SK-MEL-5 (cell line): ENCODE data around the gene SPDYE17. TPM values are rescaled to one million over a fixed set of nuclear protein-coding genes. Genes with fewer than 3 reads are reported as not detected.
"Not testable (repeated sequence)": the region's sequence is repeated elsewhere in the genome, so short reads cannot be mapped to it uniquely, and the experiment has no call there.

Experiments
- DNase-seq: peaks from one replicate; pipeline ENCODE4 v3.0.0-alpha.2; 2016; ENCODE audit warnings: low read depth, low spot score
- in situ Hi-C: cut with HindIII; loops from 2 replicates; pipeline ENCODE4 v1.10.0; 2016; ENCODE audit warnings: low sequenced_read_pairs, high pct_unique_total_duplicates, low pct_unique_long_range_greater_than_20kb
- total RNA-seq: library from RNA; depleted of rRNA; stranded (reverse); fragments of >200 nt; shearing (Covaris generic); gene quantifications from 2 replicates; pipeline ENCODE4 v1.2.3, GENCODE V29; 2014

SPDYE17 gene
- total RNA-seq, 1 experiment from 2014 or later: not detected

DNA sequence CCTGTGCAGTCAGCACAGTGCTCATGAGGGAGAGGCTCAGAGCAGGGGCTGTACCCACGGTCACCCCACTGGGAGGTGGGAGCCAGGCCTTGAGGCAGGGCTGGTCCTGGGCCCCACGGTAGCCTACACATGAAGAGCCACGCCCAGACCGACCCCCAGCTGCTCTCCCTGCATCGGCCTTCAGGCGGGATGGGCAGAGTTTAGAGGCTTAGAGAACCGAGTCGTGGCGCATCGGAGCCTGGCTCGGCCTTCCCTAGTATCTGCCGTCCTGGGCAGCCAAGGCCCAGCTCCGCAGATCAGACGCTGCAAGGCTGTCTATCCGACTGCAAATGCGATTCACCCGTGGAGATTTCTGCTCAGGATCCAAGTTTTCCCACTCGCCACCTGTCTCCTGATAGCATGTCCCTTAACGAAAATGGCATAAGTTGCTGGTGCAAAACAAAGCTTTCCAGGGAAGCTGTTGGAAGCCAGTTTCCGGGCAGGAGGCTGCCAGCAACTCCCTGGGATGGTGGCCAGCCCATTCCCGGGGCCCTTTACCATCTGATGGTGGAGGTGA lies 29.4 kb downstream of the SPDYE17 start:
- DNase-seq, in situ Hi-C loops: not testable (repeated sequence)

DNA sequence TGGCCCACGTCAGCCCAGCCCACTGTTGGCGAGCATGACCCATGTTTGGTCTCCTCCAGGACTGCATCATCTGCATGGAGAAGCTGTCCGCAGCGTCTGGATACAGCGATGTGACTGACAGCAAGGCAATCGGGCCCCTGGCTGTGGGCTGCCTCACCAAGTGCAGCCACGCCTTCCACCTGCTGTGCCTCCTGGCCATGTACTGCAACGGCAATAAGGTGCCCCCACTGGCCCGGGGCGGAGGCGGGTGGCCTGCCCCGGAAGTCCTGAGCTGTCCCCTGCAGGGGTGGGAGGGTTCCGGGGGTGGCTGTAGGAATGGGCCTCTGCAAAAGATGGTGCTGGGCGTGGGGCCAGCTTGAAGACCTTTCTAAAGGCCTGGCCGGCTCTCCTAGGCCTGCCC lies 30.1 kb downstream of the SPDYE17 start:
- DNase-seq, in situ Hi-C loops: not testable (repeated sequence)

GRCh38 chr7:76999474-77000107 lies 32.6 kb downstream of the SPDYE17 start:
- in situ Hi-C loops, DNase-seq: not testable (repeated sequence)

DNA sequence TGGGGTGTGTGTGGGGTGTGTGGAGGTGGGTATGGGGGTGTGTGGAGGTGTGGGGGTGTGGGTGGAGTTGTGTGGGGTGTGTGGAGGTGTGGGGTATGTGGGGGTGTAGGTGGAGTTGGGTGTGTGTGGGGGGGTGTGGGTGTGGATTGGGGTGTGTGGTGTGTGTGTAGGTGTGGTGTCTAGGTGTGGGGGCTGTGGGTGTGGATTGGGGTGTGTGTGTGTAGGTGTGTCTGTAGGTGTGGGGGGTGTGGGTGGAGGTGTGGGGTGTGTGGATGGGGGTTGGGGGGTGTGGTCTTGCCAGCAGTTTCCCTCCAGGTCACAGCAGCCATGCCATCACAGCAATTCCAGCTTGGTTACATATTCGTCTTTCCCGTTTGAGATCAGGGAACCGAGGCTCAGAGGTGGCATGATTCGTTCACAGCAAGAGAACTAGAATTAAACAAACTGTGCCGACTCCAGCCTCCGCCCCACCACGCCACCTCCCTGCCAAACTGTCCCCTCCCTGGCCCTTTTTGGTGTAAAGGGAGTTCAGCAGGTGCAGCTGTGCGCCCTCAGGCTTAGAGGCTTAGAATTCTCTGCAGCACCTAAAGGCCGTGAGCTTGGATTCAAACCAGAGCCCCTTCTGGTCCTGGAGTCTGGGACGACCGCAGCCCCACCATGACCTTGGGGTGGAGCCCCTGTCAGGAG lies 33.3 kb downstream of the SPDYE17 start:
- DNase-seq, in situ Hi-C loops: not testable (repeated sequence)

DNA sequence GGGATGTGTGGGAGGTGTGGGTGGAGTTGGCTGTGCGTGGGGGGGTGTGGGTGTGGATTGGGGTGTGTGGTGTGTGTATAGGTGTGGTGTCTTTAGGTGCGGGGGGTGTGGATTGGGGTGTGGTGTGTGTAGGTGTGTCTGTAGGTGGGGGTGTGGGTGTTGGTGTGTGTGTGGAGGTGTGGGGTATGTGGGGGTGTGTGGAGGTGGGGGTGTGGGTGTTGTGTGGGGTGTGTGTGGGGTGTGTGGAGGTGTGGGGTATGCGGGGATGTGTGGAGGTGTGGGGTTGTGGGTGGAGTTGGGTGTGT lies 33.9 kb downstream of the SPDYE17 start:
- no peak for DNase-seq
- in situ Hi-C loops: no loop called here

DNA sequence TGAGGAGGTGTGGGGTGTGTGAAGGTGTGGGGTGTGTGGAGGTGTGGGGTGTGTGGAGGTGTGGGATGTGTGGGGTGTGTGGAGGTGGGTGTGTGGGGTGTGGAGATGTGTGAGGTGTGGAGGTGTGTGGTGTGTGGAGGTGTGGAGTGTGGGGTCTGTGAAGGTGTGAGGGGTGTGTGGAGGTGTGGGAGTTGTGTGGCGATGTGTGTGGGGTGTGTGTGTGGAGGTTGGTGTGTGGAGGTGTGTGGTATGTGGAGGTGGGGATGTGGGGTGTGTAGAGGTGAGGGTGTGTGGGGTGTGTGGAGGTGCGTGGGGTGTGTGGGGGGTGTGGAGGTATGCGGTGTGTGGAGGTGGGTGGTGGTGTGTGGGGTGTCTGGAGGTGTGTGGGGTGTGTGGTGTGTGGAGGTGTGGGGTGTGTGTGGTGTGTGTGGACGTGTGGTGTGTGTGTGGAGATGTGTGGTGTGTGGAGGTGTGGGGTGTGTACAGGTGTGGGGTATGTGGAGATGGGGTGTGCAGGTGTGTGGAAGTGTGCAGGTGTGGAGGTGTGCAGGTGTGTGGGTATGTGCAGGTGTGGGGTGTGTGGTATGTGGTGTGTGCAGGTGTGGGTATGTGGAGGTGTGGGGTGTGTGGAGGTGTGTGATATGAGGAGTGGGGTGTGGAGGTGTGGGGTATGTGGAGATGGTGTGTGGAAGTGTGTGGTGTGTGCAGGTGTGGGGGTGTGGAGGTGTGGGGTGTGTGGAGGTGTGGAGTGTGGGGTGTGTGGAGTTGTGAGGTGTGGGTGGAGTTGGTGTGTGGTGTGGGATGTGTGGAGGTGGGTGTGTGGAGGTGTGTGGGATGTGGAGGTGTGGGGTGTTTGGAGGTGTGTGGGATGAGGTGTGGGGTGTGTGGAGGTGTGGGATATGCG lies 34.5 kb downstream of the SPDYE17 start:
- in situ Hi-C loops: no loop called here
- no peak for DNase-seq

DNA sequence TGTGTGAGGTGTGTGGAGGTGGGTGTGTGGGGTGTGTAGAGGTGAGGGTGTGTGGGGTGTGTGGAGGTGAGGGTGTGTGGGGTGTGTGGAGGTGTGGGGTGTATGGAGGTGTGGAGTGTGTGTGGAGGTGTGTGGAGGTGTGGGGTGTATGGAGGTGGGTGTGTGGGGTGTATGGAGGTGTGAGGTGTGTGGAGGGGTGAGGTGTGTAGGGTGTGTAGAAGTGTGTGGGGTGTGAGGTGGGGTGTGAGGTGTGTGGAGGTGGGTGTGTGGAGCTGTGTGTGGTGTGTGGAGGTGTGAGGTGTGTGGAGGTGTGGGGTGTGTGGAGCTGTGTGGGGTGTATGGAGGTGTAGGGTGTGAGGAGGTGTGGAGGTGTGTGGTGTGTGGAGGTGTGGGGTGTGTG lies 35.2 kb downstream of the SPDYE17 start:
- DNase-seq, in situ Hi-C loops: not testable (repeated sequence)

DNA sequence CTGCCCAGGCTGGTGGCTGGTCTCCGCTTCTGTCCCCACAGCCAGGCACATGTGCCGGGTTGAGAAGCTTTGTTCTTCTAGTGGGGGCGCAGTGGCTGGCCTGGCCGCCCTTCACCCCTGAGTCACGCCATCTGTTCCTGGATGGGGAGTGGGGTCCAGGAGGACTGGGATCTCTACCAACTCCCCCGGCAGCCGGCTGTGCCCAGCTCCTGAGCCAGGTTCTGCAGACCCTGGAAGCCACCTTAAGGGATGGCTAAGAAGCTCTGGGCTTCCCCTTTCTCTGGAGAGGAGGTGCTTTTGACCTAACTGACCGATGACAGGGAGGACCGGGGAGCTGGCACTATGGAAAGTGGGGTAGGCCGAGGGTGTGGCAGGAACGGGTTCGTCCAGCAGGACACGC lies 37.9 kb downstream of the SPDYE17 start:
- DNase-seq, in situ Hi-C loops: not testable (repeated sequence)

DNA sequence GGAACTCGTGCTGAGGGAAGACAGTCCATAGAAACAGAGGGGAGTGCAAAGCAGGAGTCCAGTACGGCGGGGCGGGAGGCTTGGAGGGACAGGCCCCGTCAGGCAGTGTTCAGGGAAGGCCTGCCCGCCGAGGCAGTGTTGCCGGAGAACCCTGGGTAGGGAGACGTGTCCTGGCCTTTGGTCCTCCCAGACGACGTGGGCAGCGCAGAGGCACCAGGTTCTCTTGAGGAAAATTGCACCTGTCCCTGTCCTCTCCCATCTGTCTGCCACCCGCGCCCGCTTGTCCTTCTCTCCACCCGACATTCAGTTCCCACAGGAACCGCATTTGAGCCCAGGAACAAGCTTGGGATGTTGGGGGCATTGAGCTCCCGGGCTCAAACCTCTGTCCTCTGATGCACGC lies 38.3 kb downstream of the SPDYE17 start:
- in situ Hi-C loops, DNase-seq: not testable (repeated sequence)

DNA sequence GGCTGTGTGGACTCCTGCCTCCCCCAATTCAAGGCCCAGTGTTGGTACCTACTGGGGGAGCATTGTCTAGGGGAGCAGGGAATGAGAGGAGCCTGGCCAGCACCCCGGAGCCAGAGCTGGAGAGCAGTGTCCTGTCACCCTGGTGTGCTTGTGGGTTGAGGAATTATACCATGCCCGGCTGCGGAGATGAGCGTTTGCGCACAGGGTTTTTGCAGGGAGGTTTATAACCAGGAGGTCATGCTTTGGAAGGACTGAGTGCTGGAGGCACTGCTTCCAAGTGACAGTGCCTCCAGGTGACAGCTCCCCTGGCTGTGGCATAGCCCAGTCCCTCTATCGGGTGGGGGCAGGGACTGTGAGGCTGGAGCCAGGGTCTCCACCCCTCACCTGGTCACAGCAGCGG lies 39.3 kb downstream of the SPDYE17 start:
- DNase-seq, in situ Hi-C loops: not testable (repeated sequence)

DNA sequence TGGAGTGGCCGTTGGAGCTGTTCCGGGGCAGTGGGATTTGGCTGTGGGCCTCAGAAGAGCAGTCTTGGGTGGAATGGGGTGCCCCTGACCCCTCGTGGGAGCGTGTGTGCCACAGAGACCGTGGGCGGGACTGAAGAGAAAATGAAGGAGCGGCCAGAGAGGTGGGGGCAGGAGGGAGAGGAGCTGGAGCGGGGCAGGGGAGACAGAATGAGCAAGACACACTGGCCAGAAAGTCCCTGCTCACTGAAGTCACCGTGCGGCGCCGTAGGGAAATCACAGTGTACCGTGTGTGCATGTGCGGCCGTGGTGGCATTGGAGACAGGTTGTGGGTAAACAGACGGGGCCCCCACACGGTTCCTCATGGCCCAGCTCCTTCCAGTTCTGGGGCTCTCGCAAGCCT lies 40.0 kb downstream of the SPDYE17 start:
- DNase-seq, in situ Hi-C loops: not testable (repeated sequence)

- in situ Hi-C loops, DNase-seq: not testable (repeated sequence)
These were observed 42.0 kb downstream of the SPDYE17 start for GRCh38 chr7:76990202-76990601.

DNA sequence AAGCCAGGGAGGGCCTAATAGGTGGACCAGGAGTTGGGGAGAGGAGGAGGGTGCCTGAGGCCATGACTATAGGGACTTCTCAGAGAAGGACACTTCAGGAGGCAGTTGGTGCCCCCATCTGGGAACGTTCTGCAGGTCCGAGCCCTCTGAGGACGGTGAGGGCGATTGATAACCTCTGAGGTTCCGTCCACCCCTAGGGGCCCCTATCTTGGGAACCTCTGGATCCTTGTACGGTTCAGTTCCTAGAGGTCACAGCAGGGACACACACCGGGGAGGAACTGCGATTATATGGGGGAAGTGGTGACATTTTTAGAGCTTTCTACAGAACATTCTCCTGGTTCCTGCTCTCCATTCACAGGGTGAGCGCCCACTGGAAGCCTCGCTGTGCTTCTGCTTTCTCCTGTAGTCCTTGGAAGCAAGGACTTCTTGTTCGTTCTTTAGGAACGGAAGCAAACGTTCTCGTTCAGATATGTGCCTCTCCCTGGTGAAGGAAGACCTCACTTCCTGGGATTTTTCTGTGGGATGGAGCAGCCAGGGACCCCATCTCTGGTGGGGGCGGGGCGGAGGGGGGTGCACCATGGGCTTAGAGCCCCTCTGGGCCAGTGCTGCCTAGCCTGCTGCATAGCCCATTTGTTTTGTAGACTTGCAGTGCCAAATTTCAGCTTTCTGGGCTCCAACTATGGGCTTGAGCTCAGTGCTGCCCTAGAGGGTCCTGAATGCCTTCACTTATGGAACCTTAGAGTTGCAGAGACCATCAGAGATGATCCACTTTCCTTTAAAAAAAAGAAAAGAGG lies 46.0 kb downstream of the SPDYE17 start:
- in situ Hi-C loops, DNase-seq: not testable (repeated sequence)

- DNase-seq, in situ Hi-C loops: not testable (repeated sequence)
These were observed 47.4 kb downstream of the SPDYE17 start for GRCh38 chr7:76984784-76985136.

GRCh38 chr7:76983937-76984783 lies 48.0 kb downstream of the SPDYE17 start:
- DNase-seq, in situ Hi-C loops: not testable (repeated sequence)

DNA sequence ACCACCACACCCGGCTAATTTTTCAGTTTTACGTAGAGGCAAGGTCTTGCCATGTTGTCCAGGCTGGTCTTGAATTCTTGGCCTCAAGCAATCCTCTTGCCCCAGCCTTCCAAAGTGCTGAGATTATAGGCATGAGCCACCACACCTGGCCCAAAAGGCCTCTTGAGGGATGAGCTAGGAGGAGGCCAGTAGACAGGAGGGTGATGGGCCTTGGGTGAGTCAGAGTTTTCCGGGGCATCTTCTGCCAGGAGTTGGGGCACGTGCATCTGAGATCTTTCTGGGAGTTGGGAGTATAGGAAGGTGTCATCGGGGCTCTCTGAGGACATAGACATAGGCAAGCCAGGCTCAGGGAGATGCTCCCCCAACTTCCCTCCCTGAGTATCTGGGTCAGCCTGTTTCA lies 48.8 kb downstream of the SPDYE17 start:
- in situ Hi-C loops, DNase-seq: not testable (repeated sequence)

GRCh38 chr7:76982501-76982900 lies 49.7 kb downstream of the SPDYE17 start:
- DNase-seq, in situ Hi-C loops: not testable (repeated sequence)
